ENCODE results near the gene ARAP3. TPM values are rescaled to one million over a fixed set of nuclear protein-coding genes. Genes with fewer than 3 reads are reported as not detected.
A peak's percentile ranks its signal among the peaks of the same experiment; 100 is the strongest.

The ARAP3 gene
- total and polyA plus RNA-seq, 9 of the 15 experiments (the other 6 are each of a cell fraction or from before 2014, with no cell fraction given), result 0.83 to 25.7 (median 6.4) TPM

DNA sequence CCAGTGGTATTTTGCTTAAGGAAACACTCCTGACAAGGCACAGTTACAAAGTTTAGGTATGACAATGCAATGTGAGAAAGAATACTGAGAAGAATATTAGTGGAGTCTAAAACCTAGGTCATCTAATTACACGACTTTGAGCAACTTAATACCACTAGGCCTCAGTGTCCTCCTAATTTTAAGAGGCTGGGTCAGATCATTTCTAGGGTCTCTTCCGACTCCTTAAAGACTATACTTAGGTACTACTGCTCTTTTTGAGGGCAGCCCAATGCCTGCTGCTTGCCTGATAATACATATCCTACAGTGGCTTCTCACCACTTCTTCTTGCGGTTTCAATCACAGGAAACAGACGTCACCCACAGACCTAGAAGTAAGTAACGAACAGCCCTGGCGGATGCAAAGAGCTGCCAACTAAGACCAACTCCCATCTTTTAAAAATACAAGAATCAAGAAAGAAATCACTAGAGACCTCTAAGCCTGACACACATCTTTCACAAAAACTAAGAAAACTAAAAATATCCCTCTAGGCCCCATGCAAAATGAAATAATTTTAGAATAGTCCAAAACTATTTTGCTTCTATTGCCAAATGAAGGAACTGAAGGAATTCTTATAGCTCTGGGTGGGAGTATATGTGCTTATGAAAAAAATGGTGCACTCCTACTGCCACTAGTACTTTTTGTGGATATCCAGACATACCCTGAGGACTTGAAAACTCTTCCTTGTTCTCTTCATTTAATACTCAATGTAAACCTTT, 76.3 kb downstream of the ARAP3 start (continued):
- TF ChIP-seq, protein P1, sequence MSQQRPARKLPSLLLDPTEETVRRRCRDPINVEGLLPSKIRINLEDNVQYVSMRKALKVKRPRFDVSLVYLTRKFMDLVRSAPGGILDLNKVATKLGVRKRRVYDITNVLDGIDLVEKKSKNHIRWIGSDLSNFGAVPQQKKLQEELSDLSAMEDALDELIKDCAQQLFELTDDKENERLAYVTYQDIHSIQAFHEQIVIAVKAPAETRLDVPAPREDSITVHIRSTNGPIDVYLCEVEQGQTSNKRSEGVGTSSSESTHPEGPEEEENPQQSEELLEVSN (IDR thresholded peaks at IDR 0.05; ENCODE audit: borderline replicate concordance in 1 of 2, extremely low read depth in 1 of 2, insufficient read depth in 1 of 2, insufficient read length in 1 of 2, low read depth in 1 of 2, low read length in 1 of 2, poor library complexity in 1 of 2, severe bottlenecking in 1 of 2), result no peak
- no peak for TF ChIP-seq RBM17 (IDR thresholded peaks at IDR 0.05; ENCODE audit: borderline replicate concordance, low read depth, low read length)
- TF ChIP-seq, protein P2, sequence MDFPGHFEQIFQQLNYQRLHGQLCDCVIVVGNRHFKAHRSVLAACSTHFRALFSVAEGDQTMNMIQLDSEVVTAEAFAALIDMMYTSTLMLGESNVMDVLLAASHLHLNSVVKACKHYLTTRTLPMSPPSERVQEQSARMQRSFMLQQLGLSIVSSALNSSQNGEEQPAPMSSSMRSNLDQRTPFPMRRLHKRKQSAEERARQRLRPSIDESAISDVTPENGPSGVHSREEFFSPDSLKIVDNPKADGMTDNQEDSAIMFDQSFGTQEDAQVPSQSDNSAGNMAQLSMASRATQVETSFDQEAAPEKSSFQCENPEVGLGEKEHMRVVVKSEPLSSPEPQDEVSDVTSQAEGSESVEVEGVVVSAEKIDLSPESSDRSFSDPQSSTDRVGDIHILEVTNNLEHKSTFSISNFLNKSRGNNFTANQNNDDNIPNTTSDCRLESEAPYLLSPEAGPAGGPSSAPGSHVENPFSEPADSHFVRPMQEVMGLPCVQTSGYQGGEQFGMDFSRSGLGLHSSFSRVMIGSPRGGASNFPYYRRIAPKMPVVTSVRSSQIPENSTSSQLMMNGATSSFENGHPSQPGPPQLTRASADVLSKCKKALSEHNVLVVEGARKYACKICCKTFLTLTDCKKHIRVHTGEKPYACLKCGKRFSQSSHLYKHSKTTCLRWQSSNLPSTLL (IDR thresholded peaks at IDR 0.05), result no peak
- no peak for TF ChIP-seq TEAD2 (tag; IDR thresholded peaks at IDR 0.05)
- TF ChIP-seq HDGF (IDR thresholded peaks at IDR 0.05), result no peak
- no peak for TF ChIP-seq POLR2G (IDR thresholded peaks at IDR 0.05; ENCODE audit: low read depth, low read length)
- peak; percentile 25; the same call in 1 of the 2 replicates for TF ChIP-seq MYC (IDR thresholded peaks at IDR 0.05; ENCODE audit: low read depth, low read length)
- TF ChIP-seq MYC (CRISPR knock-in tag; IDR thresholded peaks at IDR 0.05; ENCODE audit: borderline replicate concordance, low read depth), result no peak
- no peak for TF ChIP-seq ZEB2 (IDR thresholded peaks at IDR 0.05)
- TF ChIP-seq, protein P3, sequence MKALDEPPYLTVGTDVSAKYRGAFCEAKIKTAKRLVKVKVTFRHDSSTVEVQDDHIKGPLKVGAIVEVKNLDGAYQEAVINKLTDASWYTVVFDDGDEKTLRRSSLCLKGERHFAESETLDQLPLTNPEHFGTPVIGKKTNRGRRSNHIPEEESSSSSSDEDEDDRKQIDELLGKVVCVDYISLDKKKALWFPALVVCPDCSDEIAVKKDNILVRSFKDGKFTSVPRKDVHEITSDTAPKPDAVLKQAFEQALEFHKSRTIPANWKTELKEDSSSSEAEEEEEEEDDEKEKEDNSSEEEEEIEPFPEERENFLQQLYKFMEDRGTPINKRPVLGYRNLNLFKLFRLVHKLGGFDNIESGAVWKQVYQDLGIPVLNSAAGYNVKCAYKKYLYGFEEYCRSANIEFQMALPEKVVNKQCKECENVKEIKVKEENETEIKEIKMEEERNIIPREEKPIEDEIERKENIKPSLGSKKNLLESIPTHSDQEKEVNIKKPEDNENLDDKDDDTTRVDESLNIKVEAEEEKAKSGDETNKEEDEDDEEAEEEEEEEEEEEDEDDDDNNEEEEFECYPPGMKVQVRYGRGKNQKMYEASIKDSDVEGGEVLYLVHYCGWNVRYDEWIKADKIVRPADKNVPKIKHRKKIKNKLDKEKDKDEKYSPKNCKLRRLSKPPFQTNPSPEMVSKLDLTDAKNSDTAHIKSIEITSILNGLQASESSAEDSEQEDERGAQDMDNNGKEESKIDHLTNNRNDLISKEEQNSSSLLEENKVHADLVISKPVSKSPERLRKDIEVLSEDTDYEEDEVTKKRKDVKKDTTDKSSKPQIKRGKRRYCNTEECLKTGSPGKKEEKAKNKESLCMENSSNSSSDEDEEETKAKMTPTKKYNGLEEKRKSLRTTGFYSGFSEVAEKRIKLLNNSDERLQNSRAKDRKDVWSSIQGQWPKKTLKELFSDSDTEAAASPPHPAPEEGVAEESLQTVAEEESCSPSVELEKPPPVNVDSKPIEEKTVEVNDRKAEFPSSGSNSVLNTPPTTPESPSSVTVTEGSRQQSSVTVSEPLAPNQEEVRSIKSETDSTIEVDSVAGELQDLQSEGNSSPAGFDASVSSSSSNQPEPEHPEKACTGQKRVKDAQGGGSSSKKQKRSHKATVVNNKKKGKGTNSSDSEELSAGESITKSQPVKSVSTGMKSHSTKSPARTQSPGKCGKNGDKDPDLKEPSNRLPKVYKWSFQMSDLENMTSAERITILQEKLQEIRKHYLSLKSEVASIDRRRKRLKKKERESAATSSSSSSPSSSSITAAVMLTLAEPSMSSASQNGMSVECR (CRISPR knock-in tag; IDR thresholded peaks at IDR 0.05), result no peak
- TF ChIP-seq GABPB1 (CRISPR knock-in tag; IDR thresholded peaks at IDR 0.05), result no peak
- peak; percentile 96; the same call in 1 of the 2 replicates for TF ChIP-seq ESRRA (IDR thresholded peaks at IDR 0.05; ENCODE audit: borderline replicate concordance, low read depth)
- peak; percentile 87 for TF ChIP-seq SOX6 (IDR thresholded peaks at IDR 0.05)
- TF ChIP-seq, protein P4, sequence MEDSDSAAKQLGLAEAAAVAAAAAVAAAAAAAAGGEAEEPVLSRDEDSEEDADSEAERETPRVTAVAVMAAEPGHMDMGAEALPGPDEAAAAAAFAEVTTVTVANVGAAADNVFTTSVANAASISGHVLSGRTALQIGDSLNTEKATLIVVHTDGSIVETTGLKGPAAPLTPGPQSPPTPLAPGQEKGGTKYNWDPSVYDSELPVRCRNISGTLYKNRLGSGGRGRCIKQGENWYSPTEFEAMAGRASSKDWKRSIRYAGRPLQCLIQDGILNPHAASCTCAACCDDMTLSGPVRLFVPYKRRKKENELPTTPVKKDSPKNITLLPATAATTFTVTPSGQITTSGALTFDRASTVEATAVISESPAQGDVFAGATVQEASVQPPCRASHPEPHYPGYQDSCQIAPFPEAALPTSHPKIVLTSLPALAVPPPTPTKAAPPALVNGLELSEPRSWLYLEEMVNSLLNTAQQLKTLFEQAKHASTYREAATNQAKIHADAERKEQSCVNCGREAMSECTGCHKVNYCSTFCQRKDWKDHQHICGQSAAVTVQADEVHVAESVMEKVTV (CRISPR knock-in tag; IDR thresholded peaks at IDR 0.05), result peak; percentile 17; the same call in 1 of the 2 replicates
- TF ChIP-seq TCF3 (CRISPR knock-in tag; IDR thresholded peaks at IDR 0.05), result peak; percentile 95
- TF ChIP-seq, protein P5, sequence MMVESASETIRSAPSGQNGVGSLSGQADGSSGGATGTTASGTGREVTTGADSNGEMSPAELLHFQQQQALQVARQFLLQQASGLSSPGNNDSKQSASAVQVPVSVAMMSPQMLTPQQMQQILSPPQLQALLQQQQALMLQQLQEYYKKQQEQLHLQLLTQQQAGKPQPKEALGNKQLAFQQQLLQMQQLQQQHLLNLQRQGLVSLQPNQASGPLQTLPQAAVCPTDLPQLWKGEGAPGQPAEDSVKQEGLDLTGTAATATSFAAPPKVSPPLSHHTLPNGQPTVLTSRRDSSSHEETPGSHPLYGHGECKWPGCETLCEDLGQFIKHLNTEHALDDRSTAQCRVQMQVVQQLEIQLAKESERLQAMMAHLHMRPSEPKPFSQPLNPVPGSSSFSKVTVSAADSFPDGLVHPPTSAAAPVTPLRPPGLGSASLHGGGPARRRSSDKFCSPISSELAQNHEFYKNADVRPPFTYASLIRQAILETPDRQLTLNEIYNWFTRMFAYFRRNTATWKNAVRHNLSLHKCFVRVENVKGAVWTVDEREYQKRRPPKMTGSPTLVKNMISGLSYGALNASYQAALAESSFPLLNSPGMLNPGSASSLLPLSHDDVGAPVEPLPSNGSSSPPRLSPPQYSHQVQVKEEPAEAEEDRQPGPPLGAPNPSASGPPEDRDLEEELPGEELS (CRISPR knock-in tag; IDR thresholded peaks at IDR 0.05; ENCODE audit: borderline replicate concordance), result no peak

Measured in K562 (cell line).